ENCODE measurements around the gene ISG20L2.

GRCh38 chr1:156744786-156745419, 16.3 kb upstream of the ISG20L2 start:
- TF ChIP-seq CTCF (IDR thresholded peaks at IDR 0.05) (no peak), POLR2A (IDR thresholded peaks at IDR 0.05) (no peak)

All from prostate gland (tissue), 2 donors.